ENCODE data around the gene GNA15.

Gene GNA15

GRCh38 chr19:3206216-3206953 lies 70.6 kb downstream of the GNA15 start:
- H3K27me3 ChIP-seq (replicated peaks; ENCODE audit: insufficient read depth, low read length) = no peaks in the 10 kb centered on the region
- H3K9me2 ChIP-seq (replicated peaks; ENCODE audit: insufficient read depth, low read length) = no peaks in the 10 kb centered on the region
- H4K20me1 ChIP-seq (ENCODE audit: insufficient read depth, low read length) = no peaks in the 10 kb centered on the region
- H3K9ac ChIP-seq (ENCODE audit: low read length) = no peak overlapping the region
- no peak overlapping the region for H3K4me3 ChIP-seq (ENCODE audit: low read length)
- H3K36me3 ChIP-seq (replicated peaks; ENCODE audit: insufficient read depth, low read length) = no peaks in the 10 kb centered on the region
- no peak overlapping the region for H2AFZ ChIP-seq (ENCODE audit: low read length)
- H3K79me2 ChIP-seq (ENCODE audit: low read length) = no peaks in the 10 kb centered on the region
- no peaks in the 10 kb centered on the region for H3F3A ChIP-seq (ENCODE audit: insufficient read depth, low read length)
- H3K4me2 ChIP-seq (ENCODE audit: low read depth, low read length) = no peak overlapping the region
- DNase-seq = no peak
- H3K27ac ChIP-seq (ENCODE audit: low read length) = no peak overlapping the region
- H3K4me1 ChIP-seq (ENCODE audit: low read length) = no peaks in the 10 kb centered on the region
- no peaks in the 10 kb centered on the region for H3K9me3 ChIP-seq (replicated peaks; ENCODE audit: insufficient read depth, low read length)
- TF ChIP-seq EZH2 (optimal IDR thresholded peaks at IDR 0.05; ENCODE audit: low read depth, low read length) (no peak), EZH2phosphoT487 (IDR thresholded peaks at IDR 0.05; ENCODE audit: low read length) (no peak)
- TF ChIP-seq, protein P1, sequence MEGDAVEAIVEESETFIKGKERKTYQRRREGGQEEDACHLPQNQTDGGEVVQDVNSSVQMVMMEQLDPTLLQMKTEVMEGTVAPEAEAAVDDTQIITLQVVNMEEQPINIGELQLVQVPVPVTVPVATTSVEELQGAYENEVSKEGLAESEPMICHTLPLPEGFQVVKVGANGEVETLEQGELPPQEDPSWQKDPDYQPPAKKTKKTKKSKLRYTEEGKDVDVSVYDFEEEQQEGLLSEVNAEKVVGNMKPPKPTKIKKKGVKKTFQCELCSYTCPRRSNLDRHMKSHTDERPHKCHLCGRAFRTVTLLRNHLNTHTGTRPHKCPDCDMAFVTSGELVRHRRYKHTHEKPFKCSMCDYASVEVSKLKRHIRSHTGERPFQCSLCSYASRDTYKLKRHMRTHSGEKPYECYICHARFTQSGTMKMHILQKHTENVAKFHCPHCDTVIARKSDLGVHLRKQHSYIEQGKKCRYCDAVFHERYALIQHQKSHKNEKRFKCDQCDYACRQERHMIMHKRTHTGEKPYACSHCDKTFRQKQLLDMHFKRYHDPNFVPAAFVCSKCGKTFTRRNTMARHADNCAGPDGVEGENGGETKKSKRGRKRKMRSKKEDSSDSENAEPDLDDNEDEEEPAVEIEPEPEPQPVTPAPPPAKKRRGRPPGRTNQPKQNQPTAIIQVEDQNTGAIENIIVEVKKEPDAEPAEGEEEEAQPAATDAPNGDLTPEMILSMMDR (IDR thresholded peaks at IDR 0.05; ENCODE audit: low read length) = no peak

- Histone ChIP-seq H3K4me3 (ENCODE audit: low read length) (no peak overlapping the region), H3K27ac (ENCODE audit: low read length) (no peak overlapping the region), H3K9me3 (replicated peaks; ENCODE audit: insufficient read depth, low read length) (no peaks in the 10 kb centered on the region), H2AFZ (ENCODE audit: low read length) (no peak overlapping the region), H3K27me3 (replicated peaks; ENCODE audit: insufficient read depth, low read length) (no peaks in the 10 kb centered on the region), H3K9me2 (replicated peaks; ENCODE audit: insufficient read depth, low read length) (no peaks in the 10 kb centered on the region), H3F3A (ENCODE audit: insufficient read depth, low read length) (no peaks in the 10 kb centered on the region), H3K36me3 (replicated peaks; ENCODE audit: insufficient read depth, low read length) (no peaks in the 10 kb centered on the region), H3K4me1 (ENCODE audit: low read length) (no peaks in the 10 kb centered on the region), H3K4me2 (ENCODE audit: low read depth, low read length) (no peak overlapping the region), H3K79me2 (ENCODE audit: low read length) (no peaks in the 10 kb centered on the region), H4K20me1 (ENCODE audit: insufficient read depth, low read length) (no peaks in the 10 kb centered on the region), H3K9ac (ENCODE audit: low read length) (no peak overlapping the region)
- TF ChIP-seq, protein P1 (IDR thresholded peaks at IDR 0.05; ENCODE audit: low read length) = no peak
- TF ChIP-seq EZH2phosphoT487 (IDR thresholded peaks at IDR 0.05; ENCODE audit: low read length) (no peak), EZH2 (optimal IDR thresholded peaks at IDR 0.05; ENCODE audit: low read depth, low read length) (no peak)
- DNase-seq = no peak
Observed at GRCh38 chr19:3207461-3208242, 71.8 kb downstream of the GNA15 start.

GRCh38 chr19:3208317-3209207 lies 72.7 kb downstream of the GNA15 start:
- H3K27me3 ChIP-seq (replicated peaks; ENCODE audit: insufficient read depth, low read length) = no peaks in the 10 kb centered on the region
- no peak overlapping the region for H3K9ac ChIP-seq (ENCODE audit: low read length)
- H3K27ac ChIP-seq (ENCODE audit: low read length) = no peak overlapping the region
- no peak overlapping the region for H2AFZ ChIP-seq (ENCODE audit: low read length)
- no peaks in the 10 kb centered on the region for H3K9me2 ChIP-seq (replicated peaks; ENCODE audit: insufficient read depth, low read length)
- no peak overlapping the region for H3K4me2 ChIP-seq (ENCODE audit: low read depth, low read length)
- H3F3A ChIP-seq (ENCODE audit: insufficient read depth, low read length) = no peaks in the 10 kb centered on the region
- H3K36me3 ChIP-seq (replicated peaks; ENCODE audit: insufficient read depth, low read length) = no peaks in the 10 kb centered on the region
- DNase-seq = no peak
- no peak overlapping the region for H3K4me3 ChIP-seq (ENCODE audit: low read length)
- no peaks in the 10 kb centered on the region for H3K79me2 ChIP-seq (ENCODE audit: low read length)
- H3K4me1 ChIP-seq (ENCODE audit: low read length) = no peaks in the 10 kb centered on the region
- H4K20me1 ChIP-seq (ENCODE audit: insufficient read depth, low read length) = no peaks in the 10 kb centered on the region
- TF ChIP-seq EZH2phosphoT487 (IDR thresholded peaks at IDR 0.05; ENCODE audit: low read length) (no peak), EZH2 (optimal IDR thresholded peaks at IDR 0.05; ENCODE audit: low read depth, low read length) (no peak)
- TF ChIP-seq, protein P1 (IDR thresholded peaks at IDR 0.05; ENCODE audit: low read length) = no peak
- no peaks in the 10 kb centered on the region for H3K9me3 ChIP-seq (replicated peaks; ENCODE audit: insufficient read depth, low read length)
